Measurements from ENCODE around the gene CLASP2.

GRCh38 chr3:33634262-33634661 lies 83.8 kb downstream of the CLASP2 start:
- no peak for TF ChIP-seq CEBPB (IDR thresholded peaks at IDR 0.05)
- TF ChIP-seq EP300 (IDR thresholded peaks at IDR 0.05; ENCODE audit: borderline replicate concordance): no peak
- TF ChIP-seq FOXM1 (IDR thresholded peaks at IDR 0.05; ENCODE audit: borderline replicate concordance, low read depth): no peak
- no peak for TF ChIP-seq MAX (IDR thresholded peaks at IDR 0.05)
- no peak for TF ChIP-seq TCF12 (IDR thresholded peaks at IDR 0.05; ENCODE audit: low read depth)

All from Ishikawa (cell line).